Left colon (tissue), 2 donors: ENCODE measurements around the gene SERINC3. TPM values are rescaled to one million over a fixed set of nuclear protein-coding genes. Genes with fewer than 3 reads are reported as not detected.

Source experiments
- ATAC-seq: fragments of 200-7000 bp; cut with Tn5 transposase; one replicate; pipeline ENCODE4 v1.9.1; 2020; ENCODE audit warnings: mild to moderate bottlenecking, moderate library complexity
- DNase-seq, 2 donors: peaks; one replicate each; pipeline ENCODE4 v3.0.0-alpha.2; 2020
- intact Hi-C, 2 donors: fragments of 100-400 bp; cut with DNase I in 1 of 2; cut with micrococcal nuclease in 1 of 2; formaldehyde crosslinking; loops; one replicate each; pipeline versions ENCODE4 v1.11.2 to v1.14.0; 2022; cut with DNase I, micrococcal nuclease
- total RNA-seq, 2 donors: library from RNA; stranded (reverse); fragmentation: NEBNext Ultra II Directional; extraction: Animal tissue kit (Norgen Biotek cat#: 25700); gene quantifications; one replicate each; pipeline ENCODE4 v1.2.1, GENCODE V29; 2021
- donor health status: DM: no; HTN: no; CAD: no.
- donor health status: DM: yes; HTN: yes; CAD: no.

The SERINC3 gene
- total RNA-seq, 2 donors from 2014 or later: 89.3 to 117 TPM

- intact Hi-C loops: loop anchor here in 1 of 2 donors (10.0 kb wide), 1 partner anchor 67 kb away; no protein-coding TSS in a partner anchor
- no peak for DNase-seq
- ATAC-seq: no peak
Observed at GRCh38 chr20:44537993-44538392, 16.1 kb upstream of the SERINC3 start.

GRCh38 chr20:44536175-44536574 lies 14.3 kb upstream of the SERINC3 start:
- DNase-seq (no peak), ATAC-seq (peak; percentile 73)
- intact Hi-C loops: loop anchor here in 1 of 2 donors (10.0 kb wide), 1 partner anchor 69 kb away; no protein-coding TSS in a partner anchor

GRCh38 chr20:44533928-44534327 lies 12.1 kb upstream of the SERINC3 start:
- intact Hi-C loops: loop anchor here (2.0 to 10.0 kb wide), 2 partner anchors 71 to 75 kb away; no protein-coding TSS in a partner anchor
- ATAC-seq: no peak
- DNase-seq: no peak

DNA sequence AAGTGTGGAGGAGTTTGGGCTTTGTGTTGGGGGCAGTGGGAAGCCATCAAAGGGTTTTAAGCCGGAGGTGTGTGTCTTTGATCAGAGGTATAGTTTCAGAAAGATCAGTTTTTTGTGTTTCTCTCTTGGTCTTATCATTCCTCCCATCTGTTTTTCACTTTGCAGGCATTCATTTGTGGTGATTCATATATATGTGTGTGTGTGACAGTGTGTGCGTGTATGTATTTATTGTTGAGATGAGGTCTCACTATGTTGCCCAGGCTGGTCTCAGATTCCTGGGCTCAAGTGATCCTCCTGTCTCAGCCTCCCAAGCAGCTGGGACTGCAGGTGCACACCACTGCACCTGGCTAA lies 11.1 kb upstream of the SERINC3 start:
- ATAC-seq (no peak), DNase-seq (no peak)
- intact Hi-C loops: loop anchor here (2.0 to 10.0 kb wide), 2 partner anchors 72 to 76 kb away; no protein-coding TSS in a partner anchor

GRCh38 chr20:44532259-44532980 lies 10.6 kb upstream of the SERINC3 start:
- DNase-seq: no peak
- intact Hi-C loops: loop anchor here (2.0 to 10.0 kb wide), 2 partner anchors 72 to 76 kb away; no protein-coding TSS in a partner anchor
- ATAC-seq: no peak

GRCh38 chr20:44528309-44528708 lies 6.4 kb upstream of the SERINC3 start:
- ATAC-seq: no peak
- intact Hi-C loops: no loop called here

GRCh38 chr20:44527716-44528199 lies 5.9 kb upstream of the SERINC3 start:
- ATAC-seq (no peak), DNase-seq (no peak)
- intact Hi-C loops: no loop called here

More at GRCh38 chr20:44528309-44528708, 6.4 kb upstream of the SERINC3 start:
- DNase-seq: no peak

- intact Hi-C loops: no loop called here
- DNase-seq (no peak), ATAC-seq (no peak)
Observed at GRCh38 chr20:44526129-44526528, 4.3 kb upstream of the SERINC3 start.

DNA sequence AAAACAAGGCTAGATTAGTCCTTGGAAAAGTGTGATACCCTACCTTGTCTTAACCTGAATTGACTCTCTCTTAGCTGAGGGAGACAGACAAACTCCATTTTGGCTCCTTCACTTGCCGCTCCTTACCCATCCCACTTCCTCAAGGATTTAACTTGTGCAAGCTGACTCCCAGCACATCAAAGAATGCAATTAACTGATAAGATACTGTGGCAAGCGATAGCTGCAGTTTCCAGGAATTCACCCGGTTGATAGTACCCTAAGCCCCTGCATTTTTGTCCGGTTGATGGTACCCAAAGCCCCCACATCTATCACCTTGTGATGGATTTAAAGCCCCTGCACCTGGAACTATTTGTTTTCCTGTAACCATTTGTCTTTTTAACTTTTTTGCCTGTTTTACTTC lies 1.9 kb upstream of the SERINC3 start:
- DNase-seq: no peak
- no peak for ATAC-seq
- intact Hi-C loops: no loop called here

DNA sequence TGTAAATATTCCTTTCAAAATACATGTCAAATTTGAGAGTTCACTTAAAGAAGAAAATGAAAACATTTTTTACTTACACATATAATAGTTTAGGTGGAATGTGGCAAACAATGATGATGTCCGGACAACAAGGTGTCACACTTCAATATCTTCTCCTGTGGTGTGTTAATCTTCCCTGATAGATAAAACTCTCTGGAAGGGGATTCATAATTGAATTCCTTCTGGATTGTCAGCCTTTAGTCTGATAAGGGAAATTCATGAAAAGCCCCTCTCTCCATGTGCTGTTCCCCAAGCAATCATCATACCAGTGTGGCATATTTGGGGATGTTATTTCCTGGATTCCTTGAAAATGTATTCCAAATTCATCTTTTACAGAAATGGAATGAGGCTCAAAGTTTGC lies 971 bp upstream of the SERINC3 start:
- DNase-seq (no peak), ATAC-seq (no peak)
- intact Hi-C loops: no loop called here

GRCh38 chr20:44520881-44521280 lies 989 bp downstream of the SERINC3 start:
- intact Hi-C loops: no loop called here
- no peak for DNase-seq
- no peak for ATAC-seq

GRCh38 chr20:44518248-44518647 lies 3.6 kb downstream of the SERINC3 start:
- no peak for DNase-seq
- intact Hi-C loops: no loop called here
- no peak for ATAC-seq

- DNase-seq (no peak), ATAC-seq (no peak)
- intact Hi-C loops: no loop called here
Observed at GRCh38 chr20:44517454-44517853, 4.4 kb downstream of the SERINC3 start.

DNA sequence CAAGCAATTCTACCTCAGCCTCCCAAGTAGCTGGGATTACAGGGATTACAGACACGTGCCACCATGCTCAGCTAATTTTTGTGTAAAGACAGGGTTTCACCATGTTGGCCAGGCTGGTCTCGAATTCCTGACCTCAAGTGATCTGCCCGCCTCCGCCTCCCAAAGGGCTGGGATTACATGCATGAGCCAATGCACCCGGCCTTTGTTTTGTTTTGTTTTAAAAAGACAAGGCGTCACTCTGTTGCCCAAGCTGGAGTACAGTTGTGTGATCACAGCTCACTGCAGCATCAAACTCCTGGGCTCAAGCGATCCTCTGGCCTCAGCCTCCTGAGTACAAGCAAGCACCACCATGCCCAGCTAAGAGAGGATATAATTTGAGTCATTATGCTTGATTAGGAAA lies 5.4 kb downstream of the SERINC3 start:
- no peak for DNase-seq
- intact Hi-C loops: no loop called here
- no peak for ATAC-seq

DNA sequence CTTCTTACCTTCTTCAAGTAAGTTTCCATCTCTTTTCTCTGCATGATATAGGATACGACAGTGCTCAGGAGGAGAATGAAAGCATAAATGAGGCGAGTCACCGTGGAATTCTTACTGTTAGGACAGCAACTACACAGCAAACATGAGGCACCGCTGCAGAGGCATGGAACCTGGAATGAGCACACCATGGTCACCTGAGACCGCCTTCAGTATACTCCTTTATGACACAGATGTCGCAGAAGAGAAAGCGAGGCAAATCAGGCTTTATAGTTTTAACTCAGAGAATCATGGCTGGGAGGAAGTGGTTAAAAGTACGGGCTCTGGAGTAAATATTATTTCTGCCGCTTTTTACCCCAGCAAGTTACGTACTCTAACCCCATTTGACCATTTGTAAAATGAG lies 8.0 kb downstream of the SERINC3 start:
- DNase-seq: no peak
- intact Hi-C loops: no loop called here
- no peak for ATAC-seq

- intact Hi-C loops: no loop called here
Observed at GRCh38 chr20:44509762-44510161, 12.1 kb downstream of the SERINC3 start.

GRCh38 chr20:44504402-44505307 lies 17.2 kb downstream of the SERINC3 start:
- ATAC-seq (no peak), DNase-seq (no peak)
- intact Hi-C loops: no loop called here

More at GRCh38 chr20:44509762-44510161, 12.1 kb downstream of the SERINC3 start:
- ATAC-seq (no peak), DNase-seq (no peak)

DNA sequence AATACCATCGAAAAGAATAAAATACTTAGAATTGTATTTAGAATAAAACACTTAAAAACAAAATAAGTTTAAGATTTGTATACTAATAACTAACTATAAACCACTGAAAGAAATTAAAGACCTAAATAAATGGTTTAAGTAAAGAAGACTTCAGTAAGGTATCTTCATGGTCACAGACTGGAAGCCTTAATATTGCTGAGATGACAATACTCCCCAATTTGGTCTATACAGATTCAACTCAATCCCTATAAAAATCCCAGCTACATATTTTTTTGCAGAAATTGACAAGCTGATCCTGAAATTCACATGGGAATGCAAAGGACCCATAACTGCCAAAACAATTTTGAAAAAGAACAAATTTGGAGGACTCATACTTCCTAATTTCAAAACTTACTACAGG lies 18.9 kb downstream of the SERINC3 start:
- intact Hi-C loops: no loop called here
- ATAC-seq: no peak
- no peak for DNase-seq

DNA sequence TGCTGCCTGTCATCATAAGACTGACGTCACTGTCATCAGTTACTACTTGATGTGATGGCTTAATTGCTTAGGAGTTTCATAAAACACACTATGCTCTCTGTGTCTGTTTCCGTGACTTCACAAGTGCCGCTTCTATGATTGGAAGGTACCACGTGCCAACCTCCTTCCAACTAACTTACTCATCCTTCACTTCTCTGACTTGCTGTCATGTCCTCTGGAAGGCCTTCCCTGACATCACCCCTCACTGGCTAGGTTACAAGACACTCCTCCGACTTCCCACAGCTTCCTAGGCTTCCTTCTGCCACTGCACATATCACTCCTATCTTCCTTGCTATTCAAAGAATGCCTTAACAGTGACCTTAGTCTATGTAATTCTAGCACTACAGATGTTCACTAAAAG lies 20.4 kb downstream of the SERINC3 start:
- ATAC-seq (no peak), DNase-seq (no peak)

DNA sequence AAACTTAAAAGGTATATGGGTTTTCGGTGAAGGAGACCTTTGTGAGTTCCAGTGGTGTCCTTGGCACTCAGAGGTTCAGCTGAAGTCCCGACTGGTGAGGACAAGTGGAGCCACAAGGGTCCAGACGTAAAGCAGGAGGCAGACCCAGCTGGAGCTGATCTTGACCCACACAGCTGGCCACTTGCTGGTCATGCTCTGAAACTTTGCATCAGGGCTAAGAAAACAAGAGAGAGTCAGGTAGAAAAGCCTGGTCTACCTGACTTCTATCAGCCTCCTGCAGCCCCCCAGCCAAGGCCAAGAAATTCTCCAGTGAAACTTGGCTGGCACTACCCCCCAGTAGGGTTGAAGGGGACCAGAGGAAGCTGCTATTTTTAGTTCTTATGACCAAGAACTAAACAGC lies 21.6 kb downstream of the SERINC3 start:
- ATAC-seq (no peak), DNase-seq (no peak)
- intact Hi-C loops: no loop called here

More for the DNA sequence above, 20.4 kb downstream of the SERINC3 start:
- intact Hi-C loops: no loop called here
